ENCODE results near the gene MEA1. TPM values are rescaled to one million over a fixed set of nuclear protein-coding genes. Genes with fewer than 3 reads are reported as not detected.

MEA1 gene
- total RNA-seq, 1 donor from 2014 or later, result 73.1 TPM

- Histone ChIP-seq H3K4me3 (no peak overlapping the region), H4K20me1 (ENCODE audit: low read depth) (peaks cover 17% of the 10 kb centered on the region), H3K4me1 (peaks cover 9% of the 10 kb centered on the region), H3K79me2 (ENCODE audit: low read depth) (peaks cover 23% of the 10 kb centered on the region), H2AFZ (replicated peaks) (no peak overlapping the region), H3K27ac (no peak overlapping the region), H3K27me3 (no peaks in the 10 kb centered on the region), H3K9ac (no peak overlapping the region), H3F3A (ENCODE audit: low read depth) (peaks cover 10% of the 10 kb centered on the region), H3K9me3 (ENCODE audit: low read depth) (no peaks in the 10 kb centered on the region), H3K36me3 (no peaks in the 10 kb centered on the region), H3K4me2 (no peak overlapping the region)
- Mint-ChIP-seq H3K4me3 (no peak overlapping the region), H3K9me3 (no peaks in the 10 kb centered on the region), H3K27ac (no peak overlapping the region), H3K4me1 (peaks cover 22% of the 10 kb centered on the region), H3K27me3 (ENCODE audit: insufficient read depth, low read depth) (peaks cover 4% of the 10 kb centered on the region), H3K36me3 (peaks cover 25% of the 10 kb centered on the region)
- DNase-seq (ENCODE audit: low spot score), result peak; percentile 23
- TF ChIP-seq EZH2 (IDR thresholded peaks at IDR 0.05) (no peak), EZH2phosphoT487 (IDR thresholded peaks at IDR 0.05) (no peak), CTCF (IDR thresholded peaks at IDR 0.05) (peak; percentile 34)
Measured at GRCh38 chr6:43009124-43009523, 4.6 kb downstream of the MEA1 start.

DNA sequence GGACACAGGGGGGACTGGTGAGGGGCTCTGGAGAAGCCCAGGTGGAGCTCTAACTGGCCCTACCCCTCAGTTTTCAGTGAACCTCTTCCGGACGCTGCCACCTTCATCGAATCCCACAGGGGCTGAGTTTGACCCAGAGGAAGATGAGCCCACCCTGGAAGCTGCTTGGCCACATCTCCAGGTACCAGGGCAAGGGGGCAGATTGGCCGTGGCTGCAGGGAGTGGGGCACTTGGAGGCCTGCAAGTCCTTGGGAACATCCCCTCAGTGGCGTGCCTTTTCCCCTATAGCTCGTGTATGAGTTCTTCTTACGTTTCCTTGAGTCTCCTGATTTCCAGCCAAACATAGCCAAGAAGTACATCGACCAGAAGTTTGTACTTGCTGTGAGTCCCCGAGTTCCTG, 6.6 kb downstream of the MEA1 start:
- TF ChIP-seq CTCF (IDR thresholded peaks at IDR 0.05), result no peak
- peaks cover 9% of the 10 kb centered on the region for H3K79me2 ChIP-seq (ENCODE audit: low read depth)

GRCh38 chr6:43006251-43006650, 7.5 kb downstream of the MEA1 start:
- no peaks in the 10 kb centered on the region for H3K9me3 Mint-ChIP-seq
- peaks cover 2% of the 10 kb centered on the region for H3K27me3 Mint-ChIP-seq (ENCODE audit: insufficient read depth, low read depth)
- Histone ChIP-seq H2AFZ (replicated peaks) (no peak overlapping the region), H3K4me2 (no peak overlapping the region), H3K4me3 (no peak overlapping the region), H3K27ac (no peak overlapping the region), H3K27me3 (no peaks in the 10 kb centered on the region), H4K20me1 (ENCODE audit: low read depth) (peaks cover 4% of the 10 kb centered on the region), H3K79me2 (ENCODE audit: low read depth) (no peaks in the 10 kb centered on the region), H3K4me1 (no peaks in the 10 kb centered on the region), H3K9ac (no peak overlapping the region), H3K9me3 (ENCODE audit: low read depth) (no peaks in the 10 kb centered on the region), H3F3A (ENCODE audit: low read depth) (peaks cover 9% of the 10 kb centered on the region), H3K36me3 (no peaks in the 10 kb centered on the region)
- no peaks in the 10 kb centered on the region for H3K4me1 Mint-ChIP-seq
- H3K36me3 Mint-ChIP-seq, result peaks cover 18% of the 10 kb centered on the region
- TF ChIP-seq CTCF (IDR thresholded peaks at IDR 0.05) (no peak), EZH2 (IDR thresholded peaks at IDR 0.05) (no peak), EZH2phosphoT487 (IDR thresholded peaks at IDR 0.05) (no peak)
- H3K4me3 Mint-ChIP-seq, result no peak overlapping the region
- no peak for DNase-seq (ENCODE audit: low spot score)
- peak overlapping the region; percentile 57 for H3K27ac Mint-ChIP-seq

More for the DNA sequence above, 6.6 kb downstream of the MEA1 start:
- peaks cover 8% of the 10 kb centered on the region for H3K4me1 Mint-ChIP-seq
- Histone ChIP-seq H3K4me1 (peaks cover under 1% of the 10 kb centered on the region), H3K9ac (no peak overlapping the region), H3K4me2 (no peak overlapping the region), H3K4me3 (no peak overlapping the region), H3K27ac (no peak overlapping the region), H4K20me1 (ENCODE audit: low read depth) (peaks cover 6% of the 10 kb centered on the region), H3K27me3 (no peaks in the 10 kb centered on the region), H2AFZ (replicated peaks) (no peak overlapping the region), H3K36me3 (no peaks in the 10 kb centered on the region), H3K9me3 (ENCODE audit: low read depth) (no peaks in the 10 kb centered on the region), H3F3A (ENCODE audit: low read depth) (peaks cover 9% of the 10 kb centered on the region)
- DNase-seq (ENCODE audit: low spot score), result no peak
- no peaks in the 10 kb centered on the region for H3K9me3 Mint-ChIP-seq
- H3K4me3 Mint-ChIP-seq, result no peak overlapping the region
- no peak overlapping the region for H3K27ac Mint-ChIP-seq
- peaks cover 2% of the 10 kb centered on the region for H3K27me3 Mint-ChIP-seq (ENCODE audit: insufficient read depth, low read depth)
- peaks cover 18% of the 10 kb centered on the region for H3K36me3 Mint-ChIP-seq
